RWPE1 (cell line): ENCODE data around the gene NACAD.

Experiments
- CTCF ChIA-PET: fragments of 350-600 bp; sonication (Branson Sonifier 250); formaldehyde crosslinking; extraction: SDS; loops from one replicate; lab custom pipeline; 2021; lab: Yijun Ruan, JAX
- POLR2A ChIA-PET: fragments of 400-600 bp; formaldehyde crosslinking; extraction: SDS; loops from one replicate; lab custom pipeline; 2020; ENCODE audit warnings: antibody characterized with exemption; ENCODE audit not compliant: low non-redundant PET; lab: Yijun Ruan, JAX
- DNase-seq: peaks from one replicate; pipeline ENCODE4 v3.0.0; 2012; ENCODE audit warnings: low spot score
- H3K27ac ChIP-seq: fragments of 450-650 bp; 2 replicates; pipeline ENCODE4 v1.5.1; 2017
- CTCF ChIP-seq: fragments of 450-650 bp; conservative IDR thresholded peaks from 2 replicates; pipeline ENCODE4 v1.5.1; 2017; ENCODE audit warnings: low read depth, mild to moderate bottlenecking

NACAD gene

GRCh38 chr7:45053941-45054340 is 34.8 kb downstream of the NACAD start:
- no peak for DNase-seq
- TF ChIP-seq CTCF, result no peak
- no peak overlapping the region for H3K27ac ChIP-seq
- CTCF ChIA-PET, result interaction anchor here (0.6 kb wide), 1 partner anchor 220 kb away, joined by 3 read pairs; no protein-coding TSS in a partner anchor
- POLR2A ChIA-PET, result no interaction called here

- no peak overlapping the region for H3K27ac ChIP-seq
- ChIA-PET POLR2A (no interaction called here), CTCF (interaction anchor here (0.6 to 1.0 kb wide), 2 partner anchors 9 to 219 kb away, joined by 3 to 4 read pairs; no protein-coding TSS in a partner anchor)
- no peak for DNase-seq
- TF ChIP-seq CTCF, result no peak
Observed at GRCh38 chr7:45053401-45053800, 35.4 kb downstream of the NACAD start.

- DNase-seq, result no peak
- TF ChIP-seq CTCF, result no peak
- no peak overlapping the region for H3K27ac ChIP-seq
- CTCF ChIA-PET, result no interaction called here
- POLR2A ChIA-PET, result no interaction called here
Observed at GRCh38 chr7:45052011-45052410, 36.8 kb downstream of the NACAD start.

- ChIA-PET POLR2A (no interaction called here), CTCF (interaction anchor here (0.5 kb wide), 1 partner anchor 166 kb away, joined by 4 read pairs; no protein-coding TSS in a partner anchor)
- no peak for TF ChIP-seq CTCF
- no peak for DNase-seq
- H3K27ac ChIP-seq, result no peak overlapping the region
Observed at GRCh38 chr7:45050198-45050597, 38.6 kb downstream of the NACAD start.

- ChIA-PET POLR2A (no interaction called here), CTCF (interaction anchor here (1.0 kb wide), 1 partner anchor 86 kb away, joined by 3 read pairs; no protein-coding TSS in a partner anchor)
- no peak for TF ChIP-seq CTCF
- no peak for DNase-seq
- no peak overlapping the region for H3K27ac ChIP-seq
Observed at GRCh38 chr7:45048748-45049147, 40.0 kb downstream of the NACAD start.

- no peak for TF ChIP-seq CTCF
- ChIA-PET CTCF (interaction anchor here (0.6 kb wide), 1 partner anchor 64 kb away, joined by 6 read pairs; no protein-coding TSS in a partner anchor), POLR2A (no interaction called here)
- no peak for DNase-seq
- no peak overlapping the region for H3K27ac ChIP-seq
Observed at GRCh38 chr7:45044338-45044737, 44.4 kb downstream of the NACAD start.
